Measurements from ENCODE around the gene SORCS2. TPM values are rescaled to one million over a fixed set of nuclear protein-coding genes. Genes with fewer than 3 reads are reported as not detected.
"Not testable (repeated sequence)": the region's sequence is repeated elsewhere in the genome, so short reads cannot be mapped to it uniquely, and the experiment has no call there.

The SORCS2 gene
- total RNA-seq, 1 donor from 2014 or later = 10.9 TPM

GRCh38 chr4:7598939-7599790 lies 406.8 kb downstream of the SORCS2 start:
- Mint-ChIP-seq H3K36me3 (ENCODE audit: low read depth) (peaks cover 1% of the 10 kb centered on the region), H3K27ac (ENCODE audit: unreplicated experiment) (no peak overlapping the region), H3K9me3 (ENCODE audit: low read depth) (no peaks in the 10 kb centered on the region), H3K27me3 (ENCODE audit: low read depth) (peaks cover 25% of the 10 kb centered on the region), H3K4me3 (ENCODE audit: unreplicated experiment) (no peak overlapping the region), H3K4me1 (ENCODE audit: low read depth) (no peaks in the 10 kb centered on the region)
- no peak for DNase-seq (ENCODE audit: low spot score)
- TF ChIP-seq CTCF (IDR thresholded peaks at IDR 0.05) = no peak

GRCh38 chr4:7600247-7600646 lies 407.9 kb downstream of the SORCS2 start:
- no peak overlapping the region for H3K27ac Mint-ChIP-seq (ENCODE audit: unreplicated experiment)

GRCh38 chr4:7602166-7602565 lies 409.8 kb downstream of the SORCS2 start:
- not testable (repeated sequence) for DNase-seq (ENCODE audit: low spot score); H3K36me3 Mint-ChIP-seq (ENCODE audit: low read depth); H3K9me3 Mint-ChIP-seq (ENCODE audit: low read depth); H3K4me3 Mint-ChIP-seq (ENCODE audit: unreplicated experiment); H3K4me1 Mint-ChIP-seq (ENCODE audit: low read depth); H3K27ac Mint-ChIP-seq (ENCODE audit: unreplicated experiment)
- H3K27me3 Mint-ChIP-seq (ENCODE audit: low read depth) = peaks cover 13% of the 10 kb centered on the region

More at GRCh38 chr4:7600247-7600646, 407.9 kb downstream of the SORCS2 start:
- Mint-ChIP-seq H3K27me3 (ENCODE audit: low read depth) (peaks cover 21% of the 10 kb centered on the region), H3K36me3 (ENCODE audit: low read depth) (peaks cover 1% of the 10 kb centered on the region), H3K4me1 (ENCODE audit: low read depth) (no peaks in the 10 kb centered on the region), H3K9me3 (ENCODE audit: low read depth) (no peaks in the 10 kb centered on the region), H3K4me3 (ENCODE audit: unreplicated experiment) (no peak overlapping the region)
- DNase-seq (ENCODE audit: low spot score) = no peak
- no peak for TF ChIP-seq CTCF (IDR thresholded peaks at IDR 0.05)

- no peaks in the 10 kb centered on the region for H3K9me3 Mint-ChIP-seq (ENCODE audit: low read depth)
- TF ChIP-seq CTCF (IDR thresholded peaks at IDR 0.05) = no peak
- no peak overlapping the region for H3K4me3 Mint-ChIP-seq (ENCODE audit: unreplicated experiment)
- peaks cover 8% of the 10 kb centered on the region for H3K4me1 Mint-ChIP-seq (ENCODE audit: low read depth)
- no peak for DNase-seq (ENCODE audit: low spot score)
- H3K27me3 Mint-ChIP-seq (ENCODE audit: low read depth) = peaks cover 32% of the 10 kb centered on the region
- no peak overlapping the region for H3K27ac Mint-ChIP-seq (ENCODE audit: unreplicated experiment)
- no peaks in the 10 kb centered on the region for H3K36me3 Mint-ChIP-seq (ENCODE audit: low read depth)
These were observed 415.0 kb downstream of the SORCS2 start for GRCh38 chr4:7607156-7607910.

- Mint-ChIP-seq H3K9me3 (ENCODE audit: low read depth) (no peaks in the 10 kb centered on the region), H3K4me1 (ENCODE audit: low read depth) (peaks cover 8% of the 10 kb centered on the region), H3K4me3 (ENCODE audit: unreplicated experiment) (no peak overlapping the region), H3K27ac (ENCODE audit: unreplicated experiment) (no peak overlapping the region), H3K27me3 (ENCODE audit: low read depth) (peaks cover 32% of the 10 kb centered on the region), H3K36me3 (ENCODE audit: low read depth) (no peaks in the 10 kb centered on the region)
- TF ChIP-seq CTCF (IDR thresholded peaks at IDR 0.05) = no peak
- no peak for DNase-seq (ENCODE audit: low spot score)
These were observed 415.7 kb downstream of the SORCS2 start for GRCh38 chr4:7608046-7608445.

All from chondrocyte (in vitro differentiated cells).